SH-SY5Y (cell line): Measurements from ENCODE around the gene SERPINF2.

ENCODE experiments used
- GATA2 ChIP-seq: IDR thresholded peaks from 2 replicates; pipeline ENCODE4 v1.6.1; 2011; ENCODE audit warnings: mild to moderate bottlenecking, low read depth, low read length
- GATA3 ChIP-seq: IDR thresholded peaks from 2 replicates; pipeline ENCODE4 v1.6.1; 2011; ENCODE audit warnings: low read depth, mild to moderate bottlenecking, low read length, moderate library complexity

SERPINF2 gene

GRCh38 chr17:1743088-1743439 is 393 bp downstream of the SERPINF2 start:
- TF ChIP-seq GATA3 (no peak), GATA2 (no peak)

GRCh38 chr17:1744551-1745512 is 2.2 kb downstream of the SERPINF2 start:
- TF ChIP-seq GATA3 (no peak), GATA2 (no peak)

- no peak for TF ChIP-seq GATA2
- TF ChIP-seq GATA3 = no peak
These were observed 2.9 kb downstream of the SERPINF2 start for GRCh38 chr17:1745513-1746020.

GRCh38 chr17:1746975-1747543 is 4.4 kb downstream of the SERPINF2 start:
- TF ChIP-seq GATA3 = no peak
- TF ChIP-seq GATA2 = no peak

- TF ChIP-seq GATA3 (no peak), GATA2 (no peak)
These were observed 8.0 kb downstream of the SERPINF2 start for GRCh38 chr17:1750628-1751027.

- TF ChIP-seq GATA2 (no peak), GATA3 (no peak)
These were observed 10.0 kb downstream of the SERPINF2 start for GRCh38 chr17:1752425-1753262.

- TF ChIP-seq GATA2 (no peak), GATA3 (no peak)
These were observed 11.2 kb downstream of the SERPINF2 start for GRCh38 chr17:1753767-1754429.

- no peak for TF ChIP-seq GATA2
- no peak for TF ChIP-seq GATA3
These were observed 11.9 kb downstream of the SERPINF2 start for GRCh38 chr17:1754430-1755112.

GRCh38 chr17:1755252-1755826 is 12.7 kb downstream of the SERPINF2 start:
- TF ChIP-seq GATA3 = no peak
- TF ChIP-seq GATA2 = no peak

- no peak for TF ChIP-seq GATA2
- TF ChIP-seq GATA3 = no peak
These were observed 13.2 kb downstream of the SERPINF2 start for GRCh38 chr17:1755827-1756262.

- TF ChIP-seq GATA2 (no peak), GATA3 (no peak)
These were observed 16.1 kb downstream of the SERPINF2 start for GRCh38 chr17:1758807-1759206.

- TF ChIP-seq GATA3 (no peak), GATA2 (no peak)
These were observed 16.9 kb downstream of the SERPINF2 start for GRCh38 chr17:1759529-1759928.

- TF ChIP-seq GATA3 (no peak), GATA2 (no peak)
These were observed 19.7 kb downstream of the SERPINF2 start for GRCh38 chr17:1762233-1762900.
